Measurements from ENCODE around the gene NACC2.
A peak's percentile ranks its signal among the peaks of the same experiment; 100 is the strongest.

Gene NACC2

DNA sequence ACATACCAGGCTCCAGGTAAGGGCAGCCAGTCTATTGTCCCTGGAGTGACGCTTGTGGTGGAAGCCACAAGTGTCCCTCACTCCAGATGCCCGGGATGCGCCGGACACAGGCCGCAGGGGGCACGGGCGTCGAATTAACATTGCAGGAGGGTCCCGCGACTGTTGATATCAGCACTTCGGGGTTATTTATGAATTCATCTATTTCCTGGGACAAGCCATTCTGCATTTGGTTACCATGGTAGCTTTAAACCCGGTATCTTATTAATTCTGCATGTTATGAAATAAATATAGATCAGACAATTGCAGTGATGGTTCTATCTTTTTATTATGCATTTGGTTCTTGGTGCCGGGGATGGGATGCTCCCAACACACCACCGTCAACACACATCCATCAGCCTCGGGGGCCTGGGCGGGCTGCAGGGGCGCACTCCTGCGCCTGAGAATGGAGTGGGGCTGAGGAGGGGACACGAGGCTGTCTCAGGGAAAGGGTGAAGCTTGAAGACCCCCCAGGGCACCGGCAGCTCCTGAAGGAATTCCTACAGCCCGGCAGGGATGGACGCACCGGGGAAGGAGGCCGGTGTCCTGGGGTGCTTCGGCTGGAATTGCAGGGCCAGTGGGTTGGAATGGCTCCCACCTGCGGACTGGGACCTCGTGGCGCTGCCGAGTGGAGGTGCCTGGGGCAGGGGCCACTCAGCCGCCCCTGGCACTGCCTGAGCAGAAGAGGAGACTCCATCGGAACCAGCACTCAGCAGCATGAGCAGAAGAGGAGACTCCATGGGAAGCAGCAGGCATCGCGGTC is 41.2 kb upstream of the NACC2 start:
- ChIA-PET POLR2A (no interaction called here), CTCF (interaction anchor here (1.0 to 1.2 kb wide), 3 partner anchors 9 to 142 kb away, joined by 3 read pairs; no protein-coding TSS in a partner anchor)
- TF ChIP-seq, protein P1, sequence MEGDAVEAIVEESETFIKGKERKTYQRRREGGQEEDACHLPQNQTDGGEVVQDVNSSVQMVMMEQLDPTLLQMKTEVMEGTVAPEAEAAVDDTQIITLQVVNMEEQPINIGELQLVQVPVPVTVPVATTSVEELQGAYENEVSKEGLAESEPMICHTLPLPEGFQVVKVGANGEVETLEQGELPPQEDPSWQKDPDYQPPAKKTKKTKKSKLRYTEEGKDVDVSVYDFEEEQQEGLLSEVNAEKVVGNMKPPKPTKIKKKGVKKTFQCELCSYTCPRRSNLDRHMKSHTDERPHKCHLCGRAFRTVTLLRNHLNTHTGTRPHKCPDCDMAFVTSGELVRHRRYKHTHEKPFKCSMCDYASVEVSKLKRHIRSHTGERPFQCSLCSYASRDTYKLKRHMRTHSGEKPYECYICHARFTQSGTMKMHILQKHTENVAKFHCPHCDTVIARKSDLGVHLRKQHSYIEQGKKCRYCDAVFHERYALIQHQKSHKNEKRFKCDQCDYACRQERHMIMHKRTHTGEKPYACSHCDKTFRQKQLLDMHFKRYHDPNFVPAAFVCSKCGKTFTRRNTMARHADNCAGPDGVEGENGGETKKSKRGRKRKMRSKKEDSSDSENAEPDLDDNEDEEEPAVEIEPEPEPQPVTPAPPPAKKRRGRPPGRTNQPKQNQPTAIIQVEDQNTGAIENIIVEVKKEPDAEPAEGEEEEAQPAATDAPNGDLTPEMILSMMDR (IDR thresholded peaks at IDR 0.05; ENCODE audit: insufficient read depth, low read length, missing control alignments): no peak
- no peak for DNase-seq (ENCODE audit: low read depth, low spot score)
- no peak overlapping the region for H3K4me3 ChIP-seq (ENCODE audit: low read depth, low read length)

DNA sequence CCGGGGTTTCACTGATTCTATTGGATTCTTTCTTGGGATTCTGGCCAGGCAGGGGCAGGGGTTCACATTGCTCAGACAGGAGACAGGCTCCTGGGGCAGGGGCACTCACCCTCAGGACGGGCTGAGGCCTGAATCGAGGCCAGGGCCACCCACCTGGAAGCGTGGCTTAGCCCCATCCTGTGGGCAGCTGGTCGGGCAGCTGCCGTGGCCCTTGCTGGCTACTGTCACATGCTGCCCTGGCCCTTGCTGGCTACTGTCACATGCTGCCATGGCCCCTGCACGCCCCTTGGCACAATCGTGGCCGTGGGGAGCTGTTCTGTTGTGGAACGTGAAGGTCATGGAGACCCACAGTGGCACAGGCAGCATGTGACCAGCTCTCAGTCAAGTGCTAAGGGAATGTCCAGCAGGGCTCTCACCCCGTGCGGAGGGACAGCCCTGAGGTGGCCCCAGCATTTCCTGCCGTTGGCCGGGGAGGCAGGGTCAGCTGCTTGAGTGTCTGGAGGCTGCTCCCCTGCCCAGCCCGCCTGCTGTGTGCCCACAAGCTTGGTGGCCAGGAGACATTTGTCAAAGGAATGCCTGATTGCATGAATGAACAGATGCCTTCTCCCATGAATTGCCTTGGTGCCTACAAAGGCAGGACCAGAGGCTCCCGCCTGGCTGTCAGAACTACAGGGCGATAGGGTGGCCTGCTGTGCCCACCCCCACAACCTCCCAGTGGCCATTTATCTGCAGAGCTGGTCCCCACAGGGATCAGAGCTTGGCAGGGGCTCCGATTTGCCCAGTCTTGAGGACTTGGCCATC is 40.4 kb upstream of the NACC2 start:
- H3K4me3 ChIP-seq (ENCODE audit: low read depth, low read length): no peak overlapping the region
- DNase-seq (ENCODE audit: low read depth, low spot score): no peak
- ChIA-PET CTCF (interaction anchor here (1.0 to 1.2 kb wide), 3 partner anchors 8 to 143 kb away, joined by 3 read pairs; no protein-coding TSS in a partner anchor), POLR2A (no interaction called here)
- TF ChIP-seq, protein P1 (IDR thresholded peaks at IDR 0.05; ENCODE audit: insufficient read depth, low read length, missing control alignments): no peak

DNA sequence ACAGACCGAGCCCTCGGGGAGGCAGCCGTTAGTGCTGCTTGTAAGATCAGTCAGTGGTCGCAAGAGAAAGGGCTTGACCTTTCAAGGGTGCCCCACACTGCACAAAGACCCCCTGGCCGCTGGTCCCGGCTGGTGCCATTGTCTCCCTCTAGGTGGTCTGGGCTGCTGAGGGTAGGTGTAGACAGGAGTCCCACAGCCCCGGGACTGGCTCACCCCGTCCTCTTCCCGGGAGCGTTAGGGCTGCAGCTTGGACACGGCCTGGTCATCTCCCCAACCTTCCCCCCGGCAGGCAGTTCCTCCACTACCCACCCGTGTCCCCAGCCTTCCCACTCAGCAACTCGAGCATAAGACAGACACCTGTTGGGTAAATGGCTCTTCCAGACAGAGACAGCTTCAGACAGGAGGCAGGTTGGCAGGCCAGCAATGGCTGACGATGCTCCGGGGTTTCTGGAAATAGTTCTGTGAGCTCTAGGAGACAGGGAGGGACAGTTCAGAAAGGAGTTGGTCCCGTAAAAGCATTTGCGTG is 38.9 kb upstream of the NACC2 start:
- CTCF ChIA-PET: interaction anchor here (0.6 to 3.5 kb wide), 3 partner anchors 11 to 1048 kb away, joined by 3 to 22 read pairs (median 3); no protein-coding TSS in a partner anchor
- POLR2A ChIA-PET: no interaction called here
- TF ChIP-seq, protein P1 (IDR thresholded peaks at IDR 0.05; ENCODE audit: insufficient read depth, low read length, missing control alignments): no peak
- DNase-seq (ENCODE audit: low read depth, low spot score): no peak
- peak overlapping the region; percentile 39; the same call in 1 of the 2 replicates for H3K4me3 ChIP-seq (ENCODE audit: low read depth, low read length)

DNA sequence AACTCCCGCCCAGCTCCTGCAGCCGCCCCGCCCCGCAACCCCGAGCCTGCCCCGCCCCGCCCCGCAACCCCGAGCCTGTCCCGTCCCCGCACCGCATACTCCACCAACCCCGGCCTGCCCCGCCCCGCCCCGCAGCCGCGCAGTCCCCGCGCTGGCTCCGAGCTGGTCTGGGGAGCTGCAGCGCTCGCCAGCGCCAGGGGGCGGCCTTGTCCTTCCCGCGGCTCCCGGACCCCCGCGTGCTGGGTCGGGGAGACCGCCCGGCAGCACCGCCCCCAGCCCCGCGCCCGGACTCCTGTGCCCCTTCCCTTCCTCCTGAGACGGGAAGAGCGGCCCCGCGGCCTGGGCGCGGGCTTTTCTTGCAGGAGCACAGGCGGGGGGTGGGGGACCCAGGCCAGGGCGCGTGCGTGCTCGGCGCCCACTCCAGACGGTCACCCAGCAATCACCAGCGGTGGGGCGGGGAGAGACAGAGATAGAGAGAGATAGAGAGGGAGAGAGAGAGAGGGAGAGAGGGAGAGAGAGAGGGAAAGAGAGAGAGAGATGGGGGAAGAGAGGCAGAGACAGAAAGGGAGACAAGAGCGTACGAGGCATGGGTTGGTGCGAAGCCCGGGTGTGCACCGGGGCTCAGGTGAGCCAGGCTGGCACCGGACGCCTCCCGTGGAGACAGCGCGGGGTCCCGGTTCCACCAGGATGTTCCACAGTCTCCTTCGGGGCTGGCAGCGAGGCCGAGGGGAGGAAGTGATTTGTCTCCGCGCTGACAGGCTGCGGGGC is 38.3 kb upstream of the NACC2 start:
- peak overlapping the region; percentile 39 for H3K4me3 ChIP-seq (ENCODE audit: low read depth, low read length)
- CTCF ChIA-PET: interaction anchor here (1.0 to 3.5 kb wide), 8 partner anchors 8 to 178 kb away, joined by 3 to 22 read pairs (median 6); no protein-coding TSS in a partner anchor
- no peak for DNase-seq (ENCODE audit: low read depth, low spot score)
- POLR2A ChIA-PET: no interaction called here
- TF ChIP-seq, protein P1 (IDR thresholded peaks at IDR 0.05; ENCODE audit: insufficient read depth, low read length, missing control alignments): peak; percentile 71

DNA sequence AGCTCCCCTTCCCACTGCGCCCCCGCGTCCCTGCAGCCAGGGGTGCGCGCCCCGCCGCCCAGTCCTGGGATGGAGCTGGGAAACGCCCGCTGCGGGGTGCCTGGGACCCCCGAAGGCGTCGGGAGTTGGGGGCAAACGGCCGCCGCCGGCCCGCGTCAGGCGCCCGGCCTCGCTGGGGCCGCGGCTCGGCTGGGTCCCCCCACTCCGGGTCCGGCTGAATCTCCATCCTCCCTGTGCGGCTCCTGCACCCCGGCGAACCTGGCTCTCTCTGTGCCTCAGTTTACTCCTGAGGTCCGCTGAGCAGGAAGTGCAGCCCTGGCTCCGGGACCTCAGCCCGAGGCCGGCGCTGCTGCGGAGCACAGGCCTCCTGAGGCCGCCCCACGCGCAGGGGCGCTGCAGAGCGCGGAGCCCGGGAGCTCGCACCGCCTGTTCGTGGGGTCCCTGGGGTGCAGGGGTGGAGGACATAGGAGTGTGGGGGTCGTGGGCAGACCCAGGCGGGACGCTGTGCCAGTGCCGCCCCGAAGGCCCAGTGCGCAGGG is 37.5 kb upstream of the NACC2 start:
- H3K4me3 ChIP-seq (ENCODE audit: low read depth, low read length): no peak overlapping the region

More for the DNA sequence above, 37.5 kb upstream of the NACC2 start:
- TF ChIP-seq, protein P1 (IDR thresholded peaks at IDR 0.05; ENCODE audit: insufficient read depth, low read length, missing control alignments): no peak
- ChIA-PET POLR2A (no interaction called here), CTCF (interaction anchor here (1.0 to 3.5 kb wide), 8 partner anchors 9 to 177 kb away, joined by 3 to 22 read pairs (median 6); no protein-coding TSS in a partner anchor)
- no peak for DNase-seq (ENCODE audit: low read depth, low spot score)
